A673 (cell line): ENCODE results near the gene SRP68.

Source experiments
- CTCF ChIP-seq: fragments of 300-800, 200-600 bp; sonication (generic); conservative IDR thresholded peaks from 2 replicates; pipeline ENCODE4 v1.5.1; 2017; ENCODE audit warnings: low read depth, mild to moderate bottlenecking, antibody characterized with exemption, low read length, moderate library complexity, mixed read lengths
- EZH2 ChIP-seq: fragments of 200-600 bp; sonication (generic); IDR thresholded peaks from 2 replicates; pipeline ENCODE4 v1.6.1; 2017; ENCODE audit warnings: borderline replicate concordance, low read depth, mild to moderate bottlenecking, mixed read lengths, antibody characterized with exemption, low read length; ENCODE audit not compliant: poor library complexity, severe bottlenecking

- TF ChIP-seq CTCF: peak; percentile 18; the same call in 1 of the 2 replicates
- no peak for TF ChIP-seq EZH2
These were observed 57.4 kb downstream of the SRP68 start for GRCh38 chr17:76014925-76015261.
